SH-SY5Y (cell line): ENCODE measurements around the gene RUFY4.

Experiments used
- GATA2 ChIP-seq: IDR thresholded peaks from 2 replicates; pipeline ENCODE4 v1.6.1; 2011; ENCODE audit warnings: mild to moderate bottlenecking, low read depth, low read length
- GATA3 ChIP-seq: IDR thresholded peaks from 2 replicates; pipeline ENCODE4 v1.6.1; 2011; ENCODE audit warnings: low read depth, mild to moderate bottlenecking, low read length, moderate library complexity

DNA sequence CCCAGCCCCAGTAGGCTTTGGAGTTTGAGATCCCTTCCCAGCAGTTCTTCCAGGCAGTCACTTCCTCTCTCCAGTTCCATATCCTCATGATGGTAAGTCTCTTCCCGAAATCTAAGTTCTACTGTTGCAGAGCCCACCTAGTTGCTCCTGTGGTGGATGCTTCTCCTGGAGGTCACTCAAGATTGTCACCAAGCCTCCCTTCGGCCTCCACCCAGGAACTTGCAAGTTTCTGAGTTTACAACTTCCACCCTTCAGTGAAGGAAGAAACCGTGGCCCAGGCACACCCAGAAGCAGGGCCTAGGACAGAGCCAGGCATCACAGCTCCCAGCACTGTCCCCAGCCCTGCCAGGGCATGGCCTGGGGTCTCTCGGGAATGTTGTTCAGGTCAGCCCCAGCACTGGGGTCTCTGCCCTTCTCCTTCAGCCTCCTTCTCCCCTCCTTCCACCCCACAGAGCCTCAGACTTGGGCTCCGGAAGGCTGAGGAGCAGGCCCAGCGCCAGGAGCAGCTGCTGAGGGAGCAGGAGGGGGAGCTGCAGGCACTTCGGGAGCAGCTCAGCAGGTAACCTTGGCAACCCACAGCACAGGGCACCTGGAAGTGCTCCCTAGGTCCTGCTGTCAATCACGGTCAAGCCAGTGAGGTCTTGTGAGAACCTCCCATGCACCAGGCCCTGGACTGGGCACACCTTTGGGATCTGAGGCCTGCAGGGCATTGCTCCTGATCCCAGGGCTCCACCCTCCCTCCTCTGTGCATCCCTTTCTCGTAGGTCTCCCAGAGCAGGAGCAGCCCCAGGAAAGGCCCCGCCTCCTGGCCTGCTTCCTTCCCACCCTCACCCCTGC is 7.1 kb downstream of the RUFY4 start:
- TF ChIP-seq GATA3 (no peak), GATA2 (no peak)
